NB4 (cell line): ENCODE measurements around the gene THBS1.

Experiments used
- DNase-seq: peaks from one replicate; pipeline ENCODE4 v3.0.0; 2010; ENCODE audit warnings: low read depth
- H3K4me3 ChIP-seq: one replicate; pipeline ENCODE4 v1.5.1; 2011; ENCODE audit warnings: mild to moderate bottlenecking, low read depth, low read length, moderate library complexity
- MYC ChIP-seq: IDR thresholded peaks from 2 replicates; pipeline ENCODE4 v1.6.1; 2011; ENCODE audit warnings: low read depth, low read length
- POLR2A ChIP-seq: IDR thresholded peaks from 2 replicates; pipeline ENCODE4 v1.6.1; 2011; ENCODE audit warnings: mild to moderate bottlenecking; ENCODE audit not compliant: insufficient read length; ENCODE audit errors: extremely low read depth
- TF ChIP-seq, protein P1 (sequence below): IDR thresholded peaks from one replicate; pipeline ENCODE4 v1.5.1; 2012; ENCODE audit warnings: low read depth, low read length
- TF ChIP-seq, protein P2 (sequence below): IDR thresholded peaks from 2 replicates; pipeline ENCODE4 v1.6.1; 2011; ENCODE audit warnings: low read depth, low read length

The THBS1 gene

GRCh38 chr15:39640665-39641064, 59.8 kb downstream of the THBS1 start:
- TF ChIP-seq, protein P1, sequence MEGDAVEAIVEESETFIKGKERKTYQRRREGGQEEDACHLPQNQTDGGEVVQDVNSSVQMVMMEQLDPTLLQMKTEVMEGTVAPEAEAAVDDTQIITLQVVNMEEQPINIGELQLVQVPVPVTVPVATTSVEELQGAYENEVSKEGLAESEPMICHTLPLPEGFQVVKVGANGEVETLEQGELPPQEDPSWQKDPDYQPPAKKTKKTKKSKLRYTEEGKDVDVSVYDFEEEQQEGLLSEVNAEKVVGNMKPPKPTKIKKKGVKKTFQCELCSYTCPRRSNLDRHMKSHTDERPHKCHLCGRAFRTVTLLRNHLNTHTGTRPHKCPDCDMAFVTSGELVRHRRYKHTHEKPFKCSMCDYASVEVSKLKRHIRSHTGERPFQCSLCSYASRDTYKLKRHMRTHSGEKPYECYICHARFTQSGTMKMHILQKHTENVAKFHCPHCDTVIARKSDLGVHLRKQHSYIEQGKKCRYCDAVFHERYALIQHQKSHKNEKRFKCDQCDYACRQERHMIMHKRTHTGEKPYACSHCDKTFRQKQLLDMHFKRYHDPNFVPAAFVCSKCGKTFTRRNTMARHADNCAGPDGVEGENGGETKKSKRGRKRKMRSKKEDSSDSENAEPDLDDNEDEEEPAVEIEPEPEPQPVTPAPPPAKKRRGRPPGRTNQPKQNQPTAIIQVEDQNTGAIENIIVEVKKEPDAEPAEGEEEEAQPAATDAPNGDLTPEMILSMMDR, result no peak
- TF ChIP-seq POLR2A, result no peak
- no peak for TF ChIP-seq MYC
- TF ChIP-seq, protein P2, sequence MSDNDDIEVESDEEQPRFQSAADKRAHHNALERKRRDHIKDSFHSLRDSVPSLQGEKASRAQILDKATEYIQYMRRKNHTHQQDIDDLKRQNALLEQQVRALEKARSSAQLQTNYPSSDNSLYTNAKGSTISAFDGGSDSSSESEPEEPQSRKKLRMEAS, result no peak
- H3K4me3 ChIP-seq, result no peak overlapping the region
- DNase-seq, result no peak

GRCh38 chr15:39641191-39641889, 60.5 kb downstream of the THBS1 start:
- no peak for DNase-seq
- TF ChIP-seq, protein P1, result no peak
- TF ChIP-seq, protein P2, result no peak
- TF ChIP-seq POLR2A (no peak), MYC (no peak)
- H3K4me3 ChIP-seq, result no peak overlapping the region

- DNase-seq, result no peak
- TF ChIP-seq, protein P2, result no peak
- TF ChIP-seq MYC (no peak), POLR2A (no peak)
- TF ChIP-seq, protein P1, result no peak
- no peak overlapping the region for H3K4me3 ChIP-seq
Observed at GRCh38 chr15:39642011-39642640, 61.2 kb downstream of the THBS1 start.

DNA sequence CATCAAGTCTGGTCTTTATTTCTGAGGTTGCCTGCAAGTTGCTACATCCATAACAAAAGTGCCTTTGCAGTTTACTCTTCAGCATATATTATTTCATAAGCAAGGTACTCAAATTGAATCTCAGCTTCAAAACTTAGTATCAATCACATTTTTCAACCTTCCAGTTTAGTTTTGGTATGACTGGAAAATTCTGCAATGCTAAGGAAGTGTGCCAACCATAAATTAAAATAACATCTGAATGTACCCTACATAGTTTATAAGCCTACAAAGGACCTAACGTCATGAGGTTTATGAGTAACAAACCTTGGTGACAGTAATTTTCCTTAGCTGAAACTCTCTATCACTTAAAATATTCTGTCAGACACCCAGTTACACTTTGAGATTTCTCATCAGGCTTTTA, 62.8 kb downstream of the THBS1 start:
- DNase-seq, result no peak
- TF ChIP-seq, protein P1, result no peak
- TF ChIP-seq, protein P2, result no peak
- no peak for TF ChIP-seq POLR2A
- TF ChIP-seq MYC, result no peak
- no peak overlapping the region for H3K4me3 ChIP-seq

- no peak overlapping the region for H3K4me3 ChIP-seq
- no peak for DNase-seq
- TF ChIP-seq POLR2A (no peak), MYC (no peak)
- TF ChIP-seq, protein P1, result no peak
- TF ChIP-seq, protein P2, result no peak
Observed at GRCh38 chr15:39644136-39644535, 63.3 kb downstream of the THBS1 start.
